Inferior parietal cortex (tissue), 1 donor: Measurements from ENCODE around the gene HDAC1.

Experiments used
- DNase-seq: peaks from one replicate; pipeline ENCODE4 v3.0.0-alpha.2; 2016; ENCODE audit errors: extremely low spot score

HDAC1 gene

DNA sequence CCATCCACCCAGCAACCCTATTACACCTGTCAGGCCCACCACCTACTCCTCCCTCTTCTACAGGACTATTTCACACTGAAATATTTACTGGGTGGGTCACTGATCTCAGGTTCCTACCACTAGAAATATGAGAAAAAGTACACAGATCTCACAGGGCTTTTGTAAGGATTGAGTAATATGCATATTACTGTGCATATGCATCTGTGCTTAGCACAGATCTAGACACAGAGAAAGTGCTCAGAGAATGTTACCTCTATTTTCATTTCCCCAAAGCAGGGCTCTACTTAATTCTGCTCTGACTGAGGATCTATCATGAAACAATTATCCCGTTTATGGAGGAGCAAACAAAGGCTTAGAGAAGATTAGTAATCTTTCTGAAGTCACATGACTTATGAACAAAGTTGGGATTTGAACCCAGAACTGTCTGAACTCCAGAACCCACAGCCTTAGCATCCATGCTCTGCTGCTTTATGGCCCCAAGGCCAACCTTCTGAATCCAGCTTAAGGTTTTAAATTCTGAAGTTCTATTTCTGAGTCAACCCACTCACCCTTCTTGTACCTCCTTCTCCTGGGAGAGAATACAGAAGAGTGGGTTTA, 82.2 kb downstream of the HDAC1 start:
- DNase-seq: no peak

DNA sequence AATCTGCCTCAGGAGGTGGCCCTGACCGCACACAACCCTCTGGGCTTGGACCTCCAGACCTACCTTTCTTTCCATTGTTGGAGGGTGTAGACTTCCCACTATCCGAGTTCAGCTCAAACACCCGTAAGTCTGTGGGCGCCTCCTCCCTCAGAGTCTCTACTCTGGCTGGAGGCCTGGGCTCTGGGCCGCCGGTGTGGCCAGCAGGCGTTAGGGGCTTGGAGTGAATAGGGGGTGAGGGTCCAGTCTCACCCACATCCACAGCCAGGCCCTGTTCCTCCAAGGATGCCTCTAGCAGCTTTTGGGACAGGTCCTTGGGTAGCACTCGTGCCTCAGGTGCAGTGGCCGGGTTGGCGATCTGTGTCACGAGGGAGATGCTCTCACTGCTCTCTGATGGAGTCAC, 84.3 kb downstream of the HDAC1 start:
- DNase-seq: no peak

DNA sequence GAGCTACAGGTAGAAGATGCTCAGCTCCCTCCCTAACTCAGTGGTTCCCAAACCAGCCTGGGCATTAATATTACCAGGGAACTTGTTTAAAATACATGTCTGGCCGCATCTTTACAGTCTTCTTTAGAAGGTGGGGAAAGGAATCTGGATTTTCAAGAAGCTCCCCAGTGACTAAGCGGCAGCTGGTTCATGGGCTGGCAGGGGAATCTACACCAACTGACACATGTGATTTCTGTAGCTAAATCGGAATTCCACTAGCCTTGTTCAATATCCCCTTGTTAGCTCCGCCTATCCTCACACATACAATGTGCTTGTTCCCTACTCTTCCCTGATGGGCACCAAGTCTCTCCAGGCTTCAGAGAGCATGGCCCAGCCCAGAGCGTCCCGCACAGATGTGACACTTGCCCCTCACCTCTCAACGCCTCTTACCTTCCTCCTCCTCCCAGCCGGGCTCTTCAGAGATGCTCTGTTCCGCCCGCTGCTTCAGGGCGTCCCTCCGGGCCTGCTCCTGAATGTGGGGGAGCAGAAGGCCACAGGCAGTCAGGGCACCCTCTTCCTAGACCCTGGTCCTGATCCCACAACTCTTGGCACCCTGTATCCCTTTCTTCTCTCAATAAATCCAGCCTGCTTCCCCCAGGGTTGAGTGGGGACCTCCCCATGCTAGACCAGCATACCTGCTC, 85.8 kb downstream of the HDAC1 start:
- no peak for DNase-seq

- DNase-seq: no peak
Measured at GRCh38 chr1:32380057-32380456, 88.2 kb downstream of the HDAC1 start.
